T-helper 22 cell (primary cell): Measurements from ENCODE around the gene DSCAML1.

ENCODE experiments used
- DNase-seq: peaks from one replicate; pipeline ENCODE4 v3.0.0-alpha.2; 2020; ENCODE audit warnings: low read depth

DSCAML1 gene

DNA sequence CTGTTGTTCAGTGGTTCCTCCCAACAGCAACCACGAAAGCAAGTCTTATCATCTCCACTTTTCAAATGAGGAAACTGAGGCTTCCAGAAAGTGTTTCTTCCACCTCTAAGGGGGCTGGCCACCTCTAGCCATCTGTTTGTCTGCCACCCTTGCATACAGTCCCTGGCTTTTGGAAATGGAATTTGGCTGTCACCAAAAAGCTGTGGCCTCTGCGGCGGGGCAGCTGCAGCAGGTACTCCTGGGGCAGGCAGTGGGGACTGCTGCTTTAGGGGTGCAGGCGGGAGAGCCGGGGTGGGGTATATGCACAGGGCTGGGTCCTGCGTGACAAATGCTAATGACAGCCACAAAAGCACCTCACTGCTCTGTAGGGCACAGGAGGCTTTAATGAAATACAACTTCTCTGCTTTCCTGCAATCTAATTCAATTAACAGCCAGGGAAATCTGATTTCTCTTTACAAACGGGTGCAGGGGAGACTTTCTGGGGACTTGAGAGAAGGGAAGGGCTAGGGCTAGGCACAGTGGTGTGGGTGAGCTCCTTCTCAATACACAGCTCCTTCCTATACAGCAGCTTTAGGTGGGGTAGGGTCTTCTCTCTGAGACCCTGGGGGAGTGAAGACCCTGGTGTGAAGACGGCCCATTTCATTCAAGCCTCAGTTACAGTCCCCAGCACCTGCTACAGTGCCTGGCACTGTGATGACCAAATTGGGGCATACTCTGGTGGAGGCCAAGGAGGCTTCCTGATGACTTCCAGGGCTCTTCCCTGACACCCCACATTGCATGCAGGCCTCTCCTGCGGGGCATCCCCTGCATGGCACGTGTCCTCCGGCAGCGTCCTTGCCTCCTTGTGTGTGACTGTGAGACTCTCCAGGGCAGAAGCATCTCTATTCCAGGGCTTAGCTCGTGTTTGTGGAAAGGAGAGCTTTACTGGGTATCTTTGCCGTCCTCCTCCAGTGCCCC is 307.7 kb downstream of the DSCAML1 start:
- DNase-seq: no peak

DNA sequence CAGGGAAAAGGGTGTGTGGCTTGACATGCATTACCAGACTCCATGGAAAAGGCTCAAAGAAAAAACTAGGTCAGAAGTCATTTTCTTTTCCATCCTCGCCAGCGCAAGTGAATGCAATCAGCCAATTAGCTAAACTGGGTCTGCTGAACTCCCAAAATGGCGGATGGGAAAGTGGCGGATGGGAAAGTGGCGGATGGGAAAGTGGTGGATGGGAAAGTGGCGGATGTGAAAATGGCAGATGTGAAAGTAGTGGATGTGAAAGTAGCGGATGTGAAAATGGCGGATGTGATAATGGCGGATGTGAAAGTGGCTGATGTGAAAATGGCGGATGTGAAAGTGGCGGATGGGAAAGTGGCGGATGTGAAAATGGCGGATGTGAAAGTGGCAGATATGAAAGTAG is 311.0 kb downstream of the DSCAML1 start:
- no peak for DNase-seq

- DNase-seq: no peak
Observed at GRCh38 chr11:117484156-117484555, 312.9 kb downstream of the DSCAML1 start.

- no peak for DNase-seq
Observed at GRCh38 chr11:117483372-117483771, 313.6 kb downstream of the DSCAML1 start.

DNA sequence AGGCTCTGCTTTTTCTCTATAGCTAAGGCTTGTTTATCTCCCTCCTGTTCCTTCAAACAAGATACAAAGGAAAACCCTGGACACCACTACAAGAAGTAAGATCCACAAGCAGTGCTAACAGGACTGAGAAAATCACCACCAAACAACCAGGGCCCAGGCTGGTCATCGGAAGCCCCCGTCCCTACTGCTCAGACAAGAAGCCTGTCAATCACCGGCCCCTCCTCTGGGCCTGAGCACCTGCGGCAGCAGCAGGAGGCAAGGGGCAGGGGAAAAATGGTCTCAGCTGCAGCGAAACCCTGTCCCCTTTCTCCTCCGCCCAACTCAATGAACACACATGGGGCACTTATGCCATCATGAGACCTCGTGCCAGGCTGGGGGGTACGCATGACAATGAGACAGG is 314.1 kb downstream of the DSCAML1 start:
- DNase-seq: no peak

- DNase-seq: no peak
Observed at GRCh38 chr11:117481885-117482284, 315.1 kb downstream of the DSCAML1 start.

DNA sequence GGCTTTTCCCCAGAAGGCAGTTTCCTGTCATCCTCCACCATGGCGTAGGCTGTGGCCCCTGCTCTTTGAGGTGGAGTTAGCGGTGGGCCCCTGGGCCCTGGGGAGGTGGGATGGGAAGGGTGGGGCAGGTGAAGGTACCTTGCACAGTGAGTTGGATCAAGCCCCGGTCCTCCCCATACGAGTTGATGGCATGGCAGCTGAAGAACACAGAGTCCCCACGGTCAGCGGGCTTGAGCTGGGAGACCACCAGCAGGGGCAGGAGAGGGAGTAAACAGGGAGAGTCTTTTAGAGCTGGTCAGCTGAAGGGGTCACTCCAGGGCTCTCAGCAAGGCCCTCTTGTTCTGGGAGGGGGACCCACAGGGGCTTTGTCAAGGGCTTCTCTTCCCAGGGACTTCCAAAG is 316.0 kb downstream of the DSCAML1 start:
- DNase-seq: no peak

DNA sequence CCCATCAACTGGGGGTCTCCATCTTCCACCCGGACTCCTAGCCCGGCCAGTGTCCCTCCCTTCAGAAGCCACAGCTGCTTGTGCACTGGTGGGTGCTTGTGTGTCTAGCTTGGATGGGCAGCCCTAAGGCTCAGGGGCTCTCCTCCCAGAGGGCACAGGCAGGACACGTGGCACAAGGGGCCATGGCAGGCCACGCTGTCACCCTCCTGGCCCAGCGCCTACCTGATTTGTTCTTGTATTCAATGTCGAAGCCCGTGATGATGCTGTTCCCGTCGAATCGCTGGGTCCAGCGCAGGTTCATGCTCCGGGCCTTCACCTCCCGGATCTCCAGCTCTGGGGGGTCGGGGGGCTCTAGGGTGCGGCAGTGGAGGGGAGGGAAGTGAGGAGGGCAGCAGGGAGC is 316.8 kb downstream of the DSCAML1 start:
- no peak for DNase-seq

DNA sequence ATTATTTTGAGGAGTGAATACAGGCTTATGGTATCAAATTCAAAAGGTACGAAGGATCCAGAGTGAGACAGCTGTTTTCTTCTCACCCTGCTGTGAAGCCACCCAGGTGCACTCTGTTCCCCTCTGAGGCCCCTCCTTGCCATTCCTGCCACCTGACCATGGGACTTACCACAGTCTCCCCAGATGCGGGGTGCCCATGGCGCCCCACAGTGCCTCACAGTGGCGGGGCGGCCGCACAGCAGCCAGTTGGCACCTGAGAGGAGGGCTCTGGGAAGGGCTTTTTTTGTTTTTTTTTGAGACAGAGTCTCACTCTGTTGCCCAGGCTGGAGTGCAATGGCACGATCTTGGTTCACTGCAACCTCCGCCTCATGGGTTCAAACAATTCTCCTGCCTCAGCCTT is 317.6 kb downstream of the DSCAML1 start:
- DNase-seq: no peak

- DNase-seq: no peak
Observed at GRCh38 chr11:117478926-117479325, 318.1 kb downstream of the DSCAML1 start.

- no peak for DNase-seq
Observed at GRCh38 chr11:117478126-117478860, 318.7 kb downstream of the DSCAML1 start.

DNA sequence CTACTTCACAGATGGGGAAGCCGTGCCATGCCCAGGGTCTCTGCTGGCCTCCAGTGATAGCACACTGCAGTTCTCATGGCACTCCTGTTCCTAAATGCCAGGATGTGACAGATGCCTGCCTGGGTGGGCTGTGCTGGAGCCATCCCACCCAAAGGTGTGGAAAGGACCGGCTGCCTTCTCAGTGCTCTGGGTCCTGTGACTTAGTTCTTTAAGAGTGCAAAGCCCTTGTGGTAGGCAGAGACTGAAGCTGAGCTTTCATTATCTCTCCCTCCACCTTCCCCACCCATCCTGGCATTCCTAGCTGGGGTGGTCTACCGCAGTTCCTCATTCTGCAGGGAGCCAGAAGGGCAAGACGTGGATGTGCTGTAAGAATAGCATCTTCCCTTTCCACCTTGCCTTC is 319.3 kb downstream of the DSCAML1 start:
- no peak for DNase-seq

GRCh38 chr11:117476531-117477142 is 320.4 kb downstream of the DSCAML1 start:
- no peak for DNase-seq

- DNase-seq: no peak
Observed at GRCh38 chr11:117475716-117476530, 321.1 kb downstream of the DSCAML1 start.

- DNase-seq: no peak
Observed at GRCh38 chr11:117473481-117474091, 323.4 kb downstream of the DSCAML1 start.

- no peak for DNase-seq
Observed at GRCh38 chr11:117471776-117472175, 325.2 kb downstream of the DSCAML1 start.

GRCh38 chr11:117470576-117470975 is 326.4 kb downstream of the DSCAML1 start:
- DNase-seq: no peak

GRCh38 chr11:117468888-117469287 is 328.1 kb downstream of the DSCAML1 start:
- DNase-seq: no peak

DNA sequence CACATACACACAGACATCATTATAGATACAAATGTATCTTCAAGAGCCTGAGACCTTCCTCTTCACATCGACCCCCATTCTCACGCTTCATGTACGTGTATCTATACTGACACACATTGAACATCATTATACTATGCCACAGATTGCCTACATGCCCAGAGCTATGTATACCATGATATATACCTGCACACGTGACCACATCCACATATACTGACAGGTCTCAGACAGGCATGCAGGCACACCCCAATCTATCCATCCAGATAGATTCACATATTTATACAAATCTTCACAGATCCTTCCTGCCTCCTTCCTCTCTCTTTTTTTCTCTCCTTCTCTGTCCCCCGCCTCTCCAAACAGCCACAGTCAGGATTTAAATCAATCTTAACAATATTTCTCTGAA is 329.2 kb downstream of the DSCAML1 start:
- no peak for DNase-seq

DNA sequence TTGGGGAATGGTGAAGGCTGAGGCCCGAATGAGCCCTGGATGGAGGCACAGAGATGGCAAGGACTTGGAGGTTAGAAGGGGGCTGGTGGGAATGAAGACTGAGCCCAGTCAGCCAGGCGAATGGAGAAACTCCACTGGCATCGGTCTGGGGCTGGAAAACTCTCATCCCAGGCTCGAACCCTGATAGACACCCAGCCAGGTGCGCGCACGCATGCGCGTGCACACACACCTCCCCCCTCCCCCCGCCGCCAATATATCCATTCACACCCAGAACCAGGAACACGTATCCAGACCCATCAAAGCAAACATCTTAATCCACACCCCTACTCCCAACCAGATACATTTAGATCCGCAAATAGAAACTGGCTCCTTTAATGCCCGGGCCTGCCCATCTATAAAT is 330.1 kb downstream of the DSCAML1 start:
- no peak for DNase-seq

DNA sequence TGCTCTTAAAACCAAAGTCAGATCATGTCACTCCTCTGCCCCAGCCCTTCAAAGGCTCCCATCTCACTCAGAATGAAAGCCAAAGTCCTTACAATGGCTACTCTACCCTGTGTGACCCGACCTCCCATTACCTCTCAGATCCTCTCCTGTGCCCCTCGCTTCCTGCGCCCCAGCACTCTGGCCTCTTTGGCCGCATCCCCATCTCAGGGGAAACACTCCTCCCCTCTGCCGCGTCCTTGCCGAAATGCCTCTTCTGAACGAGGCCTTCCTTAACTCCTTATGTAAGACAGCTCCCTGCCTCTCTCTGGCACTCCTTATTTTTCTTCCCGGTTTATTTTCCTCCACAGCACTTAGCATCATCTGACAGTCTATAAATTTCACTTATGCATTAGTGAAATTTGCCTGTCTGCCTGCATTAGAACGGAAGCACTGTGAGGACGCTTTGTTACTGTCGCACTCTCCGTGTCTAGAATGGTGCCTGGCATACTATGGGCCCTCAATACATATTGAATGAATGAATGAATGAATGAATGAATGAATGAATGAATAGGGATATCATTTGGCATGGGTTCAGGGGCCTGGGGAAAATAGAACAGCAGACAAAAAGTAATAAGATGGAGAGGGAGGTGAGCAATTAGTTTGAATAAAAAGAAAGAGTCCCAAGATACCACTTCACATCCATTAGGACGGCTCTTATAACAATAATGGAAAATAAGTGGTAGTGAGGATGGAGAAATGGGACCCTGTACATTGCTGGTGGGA is 331.6 kb downstream of the DSCAML1 start:
- no peak for DNase-seq
